Neuronal stem cell (in vitro differentiated cells): ENCODE data around the gene NSG1.

Experiments used
- DNase-seq: peaks from one replicate; pipeline ENCODE4 v3.0.0-alpha.2; 2013; ENCODE audit warnings: low spot score
- H2AFZ ChIP-seq: one replicate; pipeline ENCODE4 v1.6.1; 2013; ENCODE audit warnings: mild to moderate bottlenecking, low read length, inconsistent platforms
- H2AK5ac ChIP-seq: 2 replicates; pipeline ENCODE4 v1.6.1; 2013; ENCODE audit warnings: low read depth, mild to moderate bottlenecking, inconsistent platforms, low read length, moderate library complexity, mixed read lengths
- H2BK120ac ChIP-seq: 2 replicates; pipeline ENCODE4 v1.6.1; 2013; ENCODE audit warnings: low read depth, mild to moderate bottlenecking, inconsistent platforms, low read length, moderate library complexity, mixed read lengths
- H2BK12ac ChIP-seq: one replicate; pipeline ENCODE4 v1.6.1; 2013; ENCODE audit warnings: low read length, inconsistent platforms
- H2BK15ac ChIP-seq: 2 replicates; pipeline ENCODE4 v1.6.1; 2013; ENCODE audit warnings: mild to moderate bottlenecking, low read length, inconsistent platforms, mixed read lengths
- H2BK5ac ChIP-seq: one replicate; pipeline ENCODE4 v1.6.1; 2013; ENCODE audit warnings: inconsistent platforms, mild to moderate bottlenecking, low read length, moderate library complexity
- H3K14ac ChIP-seq: one replicate; pipeline ENCODE4 v1.6.1; 2013; ENCODE audit warnings: low read length, inconsistent platforms
- H3K18ac ChIP-seq: 2 replicates; pipeline ENCODE4 v1.6.1; 2013; ENCODE audit warnings: low read length, inconsistent platforms
- H3K23ac ChIP-seq: 2 replicates; pipeline ENCODE4 v1.6.1; 2013; ENCODE audit warnings: low read depth, mild to moderate bottlenecking, mixed read lengths, low read length, inconsistent platforms; ENCODE audit not compliant: poor library complexity
- H3K27ac ChIP-seq: replicated peaks from 3 replicates; pipeline ENCODE4 v1.5.1; 2013; ENCODE audit warnings: low read length, inconsistent platforms
- H3K27me3 ChIP-seq, 3 experiments: 2 replicates each; pipeline ENCODE4 v1.6.1; 2013; ENCODE audit warnings: low read length in 3 of 3, mild to moderate bottlenecking in 2 of 3, inconsistent platforms in 1 of 3, low read depth in 1 of 3, mixed read lengths in 1 of 3, moderate library complexity in 1 of 3; ENCODE audit not compliant: control insufficient read depth in 3 of 3, insufficient read depth in 3 of 3
- H3K36me3 ChIP-seq, 2 donors: replicated peaks in 1 of 2; 2 replicates each; pipeline ENCODE4 v1.6.1; 2013; ENCODE audit warnings: low read length in 2 of 2; ENCODE audit not compliant: control insufficient read depth in 2 of 2, insufficient read depth in 2 of 2
- H3K4ac ChIP-seq: 2 replicates; pipeline ENCODE4 v1.6.1; 2013; ENCODE audit warnings: inconsistent platforms, mild to moderate bottlenecking, low read length, moderate library complexity
- H3K4me1 ChIP-seq, 2 donors: 1 replicate in 1 of 2; 2 replicates in 1 of 2; pipeline ENCODE4 v1.6.1; 2013; ENCODE audit warnings: low read length in 2 of 2, low read depth in 1 of 2; ENCODE audit not compliant: control insufficient read depth in 2 of 2, insufficient read depth in 1 of 2
- H3K4me2 ChIP-seq: one replicate; pipeline ENCODE4 v1.6.1; 2013; ENCODE audit warnings: mild to moderate bottlenecking, low read length, inconsistent platforms; ENCODE audit not compliant: insufficient read depth, poor library complexity, severe bottlenecking
- H3K4me3 ChIP-seq, 2 donors: 2 replicates each; pipeline ENCODE4 v1.5.1; 2013; ENCODE audit warnings: low read length in 2 of 2, mild to moderate bottlenecking in 2 of 2, inconsistent platforms in 1 of 2, moderate library complexity in 1 of 2
- H3K79me1 ChIP-seq: one replicate; pipeline ENCODE4 v1.6.1; 2013; ENCODE audit warnings: low read depth, mild to moderate bottlenecking, inconsistent platforms, low read length, moderate library complexity
- H3K9ac ChIP-seq: one replicate; pipeline ENCODE4 v1.6.1; 2013; ENCODE audit warnings: mild to moderate bottlenecking, low read depth, low read length, inconsistent platforms; ENCODE audit not compliant: poor library complexity
- H3K9me3 ChIP-seq, 2 donors: replicated peaks in 1 of 2; 2 replicates each; pipeline versions ENCODE3 to v1.6.1; 2013; ENCODE audit warnings: low read length in 2 of 2, mild to moderate bottlenecking in 2 of 2, inconsistent platforms in 1 of 2, low read depth in 1 of 2, mixed read lengths in 1 of 2, moderate library complexity in 1 of 2; ENCODE audit not compliant: control insufficient read depth in 2 of 2, insufficient read depth in 1 of 2
- H4K8ac ChIP-seq: one replicate; pipeline ENCODE4 v1.6.1; 2013; ENCODE audit warnings: low read depth, mild to moderate bottlenecking, inconsistent platforms, low read length, moderate library complexity
- H4K91ac ChIP-seq: one replicate; pipeline ENCODE4 v1.6.1; 2013; ENCODE audit warnings: low read length, low read depth, mild to moderate bottlenecking, inconsistent platforms; ENCODE audit not compliant: poor library complexity
- WGBS, 2 donors: extraction: QIAGEN DNeasy Blood & Tissue Kit; methylation state at CpG; one replicate each; pipeline ENCODE4 v1.1.7; 2013; ENCODE audit warnings: missing lambda C conversion rate in 2 of 2, mixed read lengths in 1 of 2; ENCODE audit not compliant: insufficient read length in 2 of 2, insufficient replicate concordance in 1 of 2; ENCODE audit errors: extremely low coverage in 2 of 2; 5-methylcytosine and 5-hydroxymethylcytosine counted together

Gene NSG1

DNA sequence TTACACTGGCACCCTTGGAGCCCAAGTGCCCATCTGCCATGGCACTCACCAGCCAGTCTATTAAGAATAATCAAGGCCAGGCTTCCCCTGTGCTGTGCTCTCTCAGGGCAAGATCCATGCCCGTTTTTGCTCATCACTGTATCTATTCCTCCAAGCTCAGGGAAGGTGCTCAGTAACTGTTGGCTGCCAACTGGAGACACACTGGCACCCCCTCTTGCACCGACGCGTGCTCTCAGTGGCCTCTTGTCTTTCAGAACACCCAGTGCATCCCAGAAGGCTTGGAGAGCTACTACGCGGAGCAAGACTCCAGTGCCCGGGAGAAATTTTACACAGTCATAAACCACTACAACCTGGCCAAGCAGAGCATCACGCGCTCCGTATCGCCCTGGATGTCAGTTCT is 30.1 kb downstream of the NSG1 start:
- Histone ChIP-seq H3K4me1 (no peaks in the 10 kb centered on the region), H3K4me3 (no peak overlapping the region)
- no CpG with 5 or more reads among the region's 11 CpGs for WGBS, 2 donors

GRCh38 chr4:4417886-4418285 is 31.0 kb downstream of the NSG1 start:
- no peak overlapping the region for H2BK15ac ChIP-seq
- no peaks in the 10 kb centered on the region for H3K79me1 ChIP-seq
- no peak overlapping the region for H3K23ac ChIP-seq
- H3K27ac ChIP-seq, result no peak overlapping the region
- H2BK5ac ChIP-seq, result peak overlapping the region; percentile 11
- H2BK12ac ChIP-seq, result no peak overlapping the region
- no peak overlapping the region for H2BK120ac ChIP-seq
- no peaks in the 10 kb centered on the region for H3K27me3 ChIP-seq
- H4K91ac ChIP-seq, result no peak overlapping the region
- peaks cover 0 to 6% of the 10 kb centered on the region in 2 donors for H3K9me3 ChIP-seq
- no peak overlapping the region for H4K8ac ChIP-seq
- no peak for DNase-seq
- H3K14ac ChIP-seq, result no peak overlapping the region
- no peak overlapping the region for H3K9ac ChIP-seq
- no peak overlapping the region for H2AFZ ChIP-seq
- no peak overlapping the region for H3K18ac ChIP-seq
- H2AK5ac ChIP-seq, result no peak overlapping the region
- peaks cover 38 to 53% of the 10 kb centered on the region in 2 donors for H3K36me3 ChIP-seq
- no peak overlapping the region for H3K4me2 ChIP-seq
- no peaks in the 10 kb centered on the region for H3K4me1 ChIP-seq
- WGBS, 2 donors, result no CpG with 5 or more reads among the region's 7 CpGs
- no peak overlapping the region for H3K4me3 ChIP-seq
- H3K4ac ChIP-seq, result no peak overlapping the region

More for the DNA sequence above, 30.1 kb downstream of the NSG1 start:
- H2AK5ac ChIP-seq, result no peak overlapping the region
- peaks cover 37 to 48% of the 10 kb centered on the region in 2 donors for H3K36me3 ChIP-seq
- no peak overlapping the region for H4K91ac ChIP-seq
- H2BK120ac ChIP-seq, result no peak overlapping the region
- H4K8ac ChIP-seq, result no peak overlapping the region
- H2BK15ac ChIP-seq, result no peak overlapping the region
- no peak overlapping the region for H2BK5ac ChIP-seq
- H3K27me3 ChIP-seq, result no peaks in the 10 kb centered on the region
- H3K18ac ChIP-seq, result no peak overlapping the region
- H2BK12ac ChIP-seq, result no peak overlapping the region
- H3K14ac ChIP-seq, result no peak overlapping the region
- no peak overlapping the region for H3K4ac ChIP-seq
- no peak overlapping the region for H3K23ac ChIP-seq
- H3K9me3 ChIP-seq, result peaks cover 0 to 6% of the 10 kb centered on the region in 2 donors
- no peaks in the 10 kb centered on the region for H3K79me1 ChIP-seq
- H3K9ac ChIP-seq, result no peak overlapping the region
- no peak overlapping the region for H3K27ac ChIP-seq
- no peak overlapping the region for H3K4me2 ChIP-seq
- no peak overlapping the region for H2AFZ ChIP-seq
- DNase-seq, result no peak

- no peak overlapping the region for H3K23ac ChIP-seq
- no peak overlapping the region for H3K27ac ChIP-seq
- no peak overlapping the region for H2AFZ ChIP-seq
- no peak overlapping the region for H3K18ac ChIP-seq
- H4K8ac ChIP-seq, result no peak overlapping the region
- no peak overlapping the region for H3K9ac ChIP-seq
- H3K4ac ChIP-seq, result no peak overlapping the region
- H4K91ac ChIP-seq, result no peak overlapping the region
- no peak overlapping the region for H3K4me2 ChIP-seq
- H3K27me3 ChIP-seq, result no peaks in the 10 kb centered on the region
- no peak overlapping the region for H2BK5ac ChIP-seq
- H3K79me1 ChIP-seq, result no peaks in the 10 kb centered on the region
- H2AK5ac ChIP-seq, result no peak overlapping the region
- peaks cover 0 to 6% of the 10 kb centered on the region in 2 donors for H3K9me3 ChIP-seq
- H3K36me3 ChIP-seq, result peaks cover 44 to 62% of the 10 kb centered on the region in 2 donors
- no peak overlapping the region for H2BK12ac ChIP-seq
- H2BK120ac ChIP-seq, result no peak overlapping the region
- peaks cover 3% of the 10 kb centered on the region in 2 donors for H3K4me1 ChIP-seq
- WGBS, 2 donors, result no CpG with 5 or more reads among the region's 19 CpGs
- no peak overlapping the region for H3K14ac ChIP-seq
- DNase-seq, result no peak
- no peak overlapping the region for H3K4me3 ChIP-seq
- H2BK15ac ChIP-seq, result no peak overlapping the region
Observed at GRCh38 chr4:4418676-4419390, 31.9 kb downstream of the NSG1 start.

GRCh38 chr4:4419896-4420295 is 33.0 kb downstream of the NSG1 start:
- Histone ChIP-seq H3K9me3 (peaks cover 0 to 6% of the 10 kb centered on the region in 2 donors), H3K4me2 (no peak overlapping the region), H4K8ac (no peak overlapping the region), H3K79me1 (no peaks in the 10 kb centered on the region), H3K27me3 (no peaks in the 10 kb centered on the region), H3K4ac (no peak overlapping the region), H2AK5ac (no peak overlapping the region), H2BK15ac (no peak overlapping the region), H3K18ac (no peak overlapping the region), H3K14ac (no peak overlapping the region), H2BK120ac (no peak overlapping the region), H3K27ac (no peak overlapping the region), H3K36me3 (peaks cover 46 to 69% of the 10 kb centered on the region in 2 donors), H2BK12ac (no peak overlapping the region), H3K9ac (no peak overlapping the region), H2AFZ (no peak overlapping the region), H3K4me1 (peaks cover 3 to 9% of the 10 kb centered on the region in 2 donors), H3K4me3 (no peak overlapping the region), H4K91ac (no peak overlapping the region), H2BK5ac (no peak overlapping the region), H3K23ac (no peak overlapping the region)
- no peak for DNase-seq
- no CpG with 5 or more reads among the region's 12 CpGs for WGBS, 2 donors
